ENCODE data around the gene KBTBD12. TPM values are rescaled to one million over a fixed set of nuclear protein-coding genes. Genes with fewer than 3 reads are reported as not detected.

KBTBD12 gene
- total RNA-seq, 1 donor from 2014 or later: not detected

DNA sequence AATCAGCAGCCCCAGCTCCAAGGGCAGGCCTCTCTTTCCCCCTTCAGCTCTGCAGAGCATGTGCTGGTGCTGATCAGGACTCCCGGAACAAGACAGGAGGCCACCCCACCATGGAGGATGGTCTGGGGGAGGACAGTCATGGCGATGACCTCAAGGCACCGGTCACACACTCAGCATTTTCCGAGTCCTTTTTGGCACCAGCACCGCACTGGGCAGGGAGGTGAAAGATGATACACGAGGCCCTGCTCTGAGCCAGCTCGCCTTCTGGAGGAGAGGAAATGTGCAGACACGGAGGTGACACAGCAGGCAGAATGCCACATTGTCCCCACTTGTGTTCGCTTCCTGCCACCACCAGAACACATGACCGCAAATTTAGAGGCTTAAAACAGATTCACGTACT is 75.4 kb downstream of the KBTBD12 start:
- Mint-ChIP-seq H3K36me3 (ENCODE audit: unreplicated experiment) (no peaks in the 10 kb centered on the region), H3K9me3 (ENCODE audit: unreplicated experiment) (peaks cover 3% of the 10 kb centered on the region), H3K4me1 (ENCODE audit: low read depth, unreplicated experiment) (no peaks in the 10 kb centered on the region), H3K27me3 (ENCODE audit: unreplicated experiment) (peaks cover 4% of the 10 kb centered on the region), H3K4me3 (ENCODE audit: unreplicated experiment) (no peak overlapping the region), H3K27ac (ENCODE audit: unreplicated experiment) (no peak overlapping the region)
- TF ChIP-seq, protein P1, sequence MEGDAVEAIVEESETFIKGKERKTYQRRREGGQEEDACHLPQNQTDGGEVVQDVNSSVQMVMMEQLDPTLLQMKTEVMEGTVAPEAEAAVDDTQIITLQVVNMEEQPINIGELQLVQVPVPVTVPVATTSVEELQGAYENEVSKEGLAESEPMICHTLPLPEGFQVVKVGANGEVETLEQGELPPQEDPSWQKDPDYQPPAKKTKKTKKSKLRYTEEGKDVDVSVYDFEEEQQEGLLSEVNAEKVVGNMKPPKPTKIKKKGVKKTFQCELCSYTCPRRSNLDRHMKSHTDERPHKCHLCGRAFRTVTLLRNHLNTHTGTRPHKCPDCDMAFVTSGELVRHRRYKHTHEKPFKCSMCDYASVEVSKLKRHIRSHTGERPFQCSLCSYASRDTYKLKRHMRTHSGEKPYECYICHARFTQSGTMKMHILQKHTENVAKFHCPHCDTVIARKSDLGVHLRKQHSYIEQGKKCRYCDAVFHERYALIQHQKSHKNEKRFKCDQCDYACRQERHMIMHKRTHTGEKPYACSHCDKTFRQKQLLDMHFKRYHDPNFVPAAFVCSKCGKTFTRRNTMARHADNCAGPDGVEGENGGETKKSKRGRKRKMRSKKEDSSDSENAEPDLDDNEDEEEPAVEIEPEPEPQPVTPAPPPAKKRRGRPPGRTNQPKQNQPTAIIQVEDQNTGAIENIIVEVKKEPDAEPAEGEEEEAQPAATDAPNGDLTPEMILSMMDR (IDR thresholded peaks at IDR 0.05; ENCODE audit: partially characterized antibody, unreplicated experiment): no peak
- no peak for DNase-seq

DNA sequence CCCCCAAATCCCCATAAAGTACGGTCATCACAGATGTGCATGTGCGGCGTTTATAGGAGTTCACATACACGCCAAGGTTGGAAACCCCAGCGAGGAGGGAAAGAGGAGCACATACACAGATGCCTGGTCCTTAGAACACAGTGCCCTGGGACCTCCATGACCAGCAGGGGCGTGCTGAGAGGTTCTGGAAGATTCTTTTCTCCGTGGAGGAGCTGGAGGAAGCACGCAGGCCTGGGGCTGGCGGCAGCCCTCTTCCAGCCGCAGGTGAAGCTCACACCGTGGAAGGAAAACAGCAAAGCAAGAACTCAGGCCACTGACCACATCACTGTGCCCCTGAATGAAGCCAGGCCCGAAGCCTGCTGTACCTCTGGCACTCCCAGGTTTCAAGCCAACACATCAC is 76.2 kb downstream of the KBTBD12 start:
- Mint-ChIP-seq H3K27me3 (ENCODE audit: unreplicated experiment) (peaks cover 4% of the 10 kb centered on the region), H3K4me3 (ENCODE audit: unreplicated experiment) (no peak overlapping the region), H3K36me3 (ENCODE audit: unreplicated experiment) (no peaks in the 10 kb centered on the region), H3K27ac (ENCODE audit: unreplicated experiment) (no peak overlapping the region), H3K4me1 (ENCODE audit: low read depth, unreplicated experiment) (no peaks in the 10 kb centered on the region), H3K9me3 (ENCODE audit: unreplicated experiment) (peaks cover 3% of the 10 kb centered on the region)
- no peak for DNase-seq
- TF ChIP-seq, protein P1 (IDR thresholded peaks at IDR 0.05; ENCODE audit: partially characterized antibody, unreplicated experiment): no peak

DNA sequence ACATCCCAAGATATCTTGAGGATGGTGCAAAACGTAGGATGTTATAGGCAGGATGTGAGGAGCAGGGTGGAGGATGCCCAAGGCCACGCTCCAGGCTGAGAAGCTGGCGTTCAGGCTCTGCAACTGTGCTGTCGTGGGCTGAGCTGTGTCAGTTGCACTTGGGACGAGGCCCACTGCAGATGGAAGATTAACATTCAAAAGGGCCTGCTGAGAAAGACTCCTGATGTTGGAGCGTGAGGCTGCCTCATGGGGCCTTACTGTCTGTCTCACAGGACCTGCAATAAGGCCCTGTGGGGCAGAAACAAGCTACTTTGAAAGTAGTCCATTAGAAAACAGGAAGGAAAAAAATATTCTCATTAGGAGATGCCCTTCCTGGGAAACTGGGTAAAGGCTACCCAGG is 76.6 kb downstream of the KBTBD12 start:
- TF ChIP-seq, protein P1 (IDR thresholded peaks at IDR 0.05; ENCODE audit: partially characterized antibody, unreplicated experiment): no peak
- no peaks in the 10 kb centered on the region for H3K36me3 Mint-ChIP-seq (ENCODE audit: unreplicated experiment)
- peaks cover 4% of the 10 kb centered on the region for H3K27me3 Mint-ChIP-seq (ENCODE audit: unreplicated experiment)
- no peaks in the 10 kb centered on the region for H3K4me1 Mint-ChIP-seq (ENCODE audit: low read depth, unreplicated experiment)
- no peak for DNase-seq
- H3K9me3 Mint-ChIP-seq (ENCODE audit: unreplicated experiment): peaks cover 3% of the 10 kb centered on the region
- no peak overlapping the region for H3K4me3 Mint-ChIP-seq (ENCODE audit: unreplicated experiment)
- H3K27ac Mint-ChIP-seq (ENCODE audit: unreplicated experiment): no peak overlapping the region

DNA sequence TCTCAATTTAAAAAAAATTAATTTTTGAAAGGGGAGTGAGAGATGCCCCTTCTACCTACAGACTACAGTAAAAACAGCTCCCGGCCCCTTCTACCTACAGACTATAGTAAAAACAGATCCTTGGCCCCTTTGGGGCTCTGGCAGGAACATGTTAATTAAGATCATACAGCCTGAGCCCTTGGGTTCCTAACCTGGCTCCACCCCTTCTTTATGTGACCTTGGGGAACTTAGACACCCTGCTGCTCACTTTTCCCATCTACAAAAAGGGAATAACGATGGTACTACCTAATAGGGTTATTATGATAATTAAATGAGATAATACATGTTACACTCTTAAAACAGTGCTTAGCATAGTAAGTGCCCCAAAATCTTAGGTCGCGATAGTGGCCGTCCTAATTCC is 77.1 kb downstream of the KBTBD12 start:
- peaks cover 4% of the 10 kb centered on the region for H3K27me3 Mint-ChIP-seq (ENCODE audit: unreplicated experiment)
- DNase-seq: no peak
- TF ChIP-seq, protein P1 (IDR thresholded peaks at IDR 0.05; ENCODE audit: partially characterized antibody, unreplicated experiment): no peak

DNA sequence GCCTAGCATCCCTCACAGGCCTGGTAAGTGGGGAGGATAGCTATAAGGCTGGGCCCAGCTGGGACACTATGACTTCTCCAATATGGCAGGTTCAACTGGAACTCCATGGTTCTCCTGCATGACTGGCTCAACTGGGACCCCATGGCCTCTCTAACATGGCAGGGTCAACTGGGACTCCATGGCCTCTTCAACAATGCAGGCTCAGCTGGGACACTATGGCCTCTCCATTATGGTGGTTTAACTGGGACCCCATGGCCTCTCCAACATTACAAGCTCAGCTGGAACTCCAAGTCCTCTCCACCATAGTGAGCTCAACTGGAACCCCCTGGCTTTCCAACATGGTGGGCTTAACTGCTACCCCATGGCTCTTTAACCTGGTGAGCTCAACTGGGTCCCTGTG is 79.0 kb downstream of the KBTBD12 start:
- H3K36me3 Mint-ChIP-seq (ENCODE audit: unreplicated experiment): no peaks in the 10 kb centered on the region
- H3K27me3 Mint-ChIP-seq (ENCODE audit: unreplicated experiment): peaks cover 2% of the 10 kb centered on the region
- peaks cover 5% of the 10 kb centered on the region for H3K9me3 Mint-ChIP-seq (ENCODE audit: unreplicated experiment)
- H3K27ac Mint-ChIP-seq (ENCODE audit: unreplicated experiment): no peak overlapping the region
- TF ChIP-seq, protein P1 (IDR thresholded peaks at IDR 0.05; ENCODE audit: partially characterized antibody, unreplicated experiment): no peak
- DNase-seq: no peak
- peaks cover 3% of the 10 kb centered on the region for H3K4me1 Mint-ChIP-seq (ENCODE audit: low read depth, unreplicated experiment)
- no peak overlapping the region for H3K4me3 Mint-ChIP-seq (ENCODE audit: unreplicated experiment)

More for the DNA sequence above, 77.1 kb downstream of the KBTBD12 start:
- Mint-ChIP-seq H3K9me3 (ENCODE audit: unreplicated experiment) (peaks cover 3% of the 10 kb centered on the region), H3K27ac (ENCODE audit: unreplicated experiment) (no peak overlapping the region), H3K36me3 (ENCODE audit: unreplicated experiment) (no peaks in the 10 kb centered on the region), H3K4me3 (ENCODE audit: unreplicated experiment) (no peak overlapping the region), H3K4me1 (ENCODE audit: low read depth, unreplicated experiment) (peaks cover under 1% of the 10 kb centered on the region)

All from glutamatergic neuron (in vitro differentiated cells).